ENCODE measurements around the gene OSBPL2. TPM values are rescaled to one million over a fixed set of nuclear protein-coding genes. Genes with fewer than 3 reads are reported as not detected.

The OSBPL2 gene
- total RNA-seq, 2 experiments from 2014 or later, result 52.8 to 54.4 TPM

GRCh38 chr20:62225820-62226635 is 12.3 kb upstream of the OSBPL2 start:
- TF ChIP-seq CTCF (IDR thresholded peaks at IDR 0.05), result no peak
- Mint-ChIP-seq H3K4me1 (ENCODE audit: low read depth) (no peaks in the 10 kb centered on the region), H3K27me3 (peaks cover 40% of the 10 kb centered on the region), H3K4me3 (no peak overlapping the region), H3K27ac (no peak overlapping the region), H3K36me3 (ENCODE audit: low read depth) (no peaks in the 10 kb centered on the region), H3K9me3 (no peaks in the 10 kb centered on the region)
- Histone ChIP-seq H3K27me3 (ENCODE audit: control insufficient read depth in 1 of 2, insufficient read depth in 2 of 2, low read length in 2 of 2) (peaks cover 27 to 29% of the 10 kb centered on the region in 2 experiments), H3K36me3 (ENCODE audit: insufficient read depth, low read length) (no peaks in the 10 kb centered on the region), H3K9me3 (ENCODE audit: control insufficient read depth in 1 of 2, insufficient read depth in 1 of 2, low read length in 2 of 2) (peaks cover 0 to 31% of the 10 kb centered on the region in 2 experiments), H3K4me3 (ENCODE audit: low read length) (no peak overlapping the region), H3K4me1 (ENCODE audit: insufficient read depth, low read length) (peaks cover under 1% of the 10 kb centered on the region), H3K27ac (ENCODE audit: low read depth in 1 of 2, low read length in 2 of 2) (no peak overlapping the region)
- ATAC-seq (ENCODE audit: poor library complexity) (no peak), DNase-seq (no peak)
- POLR2A ChIA-PET, result no interaction called here
- CTCF ChIA-PET, result no interaction called here
- intact Hi-C loops (cut with DNase I, micrococcal nuclease), result no loop called here

GRCh38 chr20:62226707-62227590 is 11.4 kb upstream of the OSBPL2 start:
- H3K4me1 ChIP-seq (ENCODE audit: insufficient read depth, low read length), result no peaks in the 10 kb centered on the region
- no peak overlapping the region for H3K4me3 Mint-ChIP-seq
- H3K9me3 ChIP-seq (ENCODE audit: control insufficient read depth in 1 of 2, insufficient read depth in 1 of 2, low read length in 2 of 2), result peaks cover 0 to 30% of the 10 kb centered on the region in 2 experiments
- H3K36me3 ChIP-seq (ENCODE audit: insufficient read depth, low read length), result no peaks in the 10 kb centered on the region
- H3K27ac ChIP-seq (ENCODE audit: low read depth in 1 of 2, low read length in 2 of 2), result no peak overlapping the region
- DNase-seq (no peak), ATAC-seq (ENCODE audit: poor library complexity) (no peak)
- no peaks in the 10 kb centered on the region for H3K36me3 Mint-ChIP-seq (ENCODE audit: low read depth)
- peaks cover 17 to 20% of the 10 kb centered on the region in 2 experiments for H3K27me3 ChIP-seq (ENCODE audit: control insufficient read depth in 1 of 2, insufficient read depth in 2 of 2, low read length in 2 of 2)
- CTCF ChIA-PET, result no interaction called here
- H3K4me3 ChIP-seq (ENCODE audit: low read length), result no peak overlapping the region
- no peaks in the 10 kb centered on the region for H3K9me3 Mint-ChIP-seq
- no peaks in the 10 kb centered on the region for H3K4me1 Mint-ChIP-seq (ENCODE audit: low read depth)
- H3K27me3 Mint-ChIP-seq, result peaks cover 33% of the 10 kb centered on the region
- no peak overlapping the region for H3K27ac Mint-ChIP-seq
- POLR2A ChIA-PET, result no interaction called here
- intact Hi-C loops (cut with DNase I, micrococcal nuclease), result no loop called here
- no peak for TF ChIP-seq CTCF (IDR thresholded peaks at IDR 0.05)

- Mint-ChIP-seq H3K4me1 (ENCODE audit: low read depth) (no peaks in the 10 kb centered on the region), H3K27me3 (peaks cover 28% of the 10 kb centered on the region), H3K27ac (no peak overlapping the region), H3K36me3 (ENCODE audit: low read depth) (no peaks in the 10 kb centered on the region), H3K9me3 (no peaks in the 10 kb centered on the region), H3K4me3 (no peak overlapping the region)
- Histone ChIP-seq H3K27me3 (ENCODE audit: control insufficient read depth in 1 of 2, insufficient read depth in 2 of 2, low read length in 2 of 2) (peaks cover 11 to 13% of the 10 kb centered on the region in 2 experiments), H3K4me1 (ENCODE audit: insufficient read depth, low read length) (no peaks in the 10 kb centered on the region), H3K4me3 (ENCODE audit: low read length) (no peak overlapping the region), H3K36me3 (ENCODE audit: insufficient read depth, low read length) (no peaks in the 10 kb centered on the region), H3K9me3 (ENCODE audit: control insufficient read depth in 1 of 2, insufficient read depth in 1 of 2, low read length in 2 of 2) (peaks cover 0 to 32% of the 10 kb centered on the region in 2 experiments), H3K27ac (ENCODE audit: low read depth in 1 of 2, low read length in 2 of 2) (no peak overlapping the region)
- intact Hi-C loops (cut with DNase I, micrococcal nuclease), result no loop called here
- ATAC-seq (ENCODE audit: poor library complexity) (no peak), DNase-seq (no peak)
- POLR2A ChIA-PET, result no interaction called here
- no peak for TF ChIP-seq CTCF (IDR thresholded peaks at IDR 0.05)
- CTCF ChIA-PET, result no interaction called here
Observed at GRCh38 chr20:62227591-62227976, 10.7 kb upstream of the OSBPL2 start.
